Activated CD4-positive, alpha-beta T cell treated with anti-CD3 and anti-CD28 coated beads, Interleukin-2, amount 50 U/mL, for 4 hours (primary cell): ENCODE data around the gene EDAR.

Experiments
- DNase-seq, 2 experiments: peaks; one replicate each; pipeline ENCODE4 v3.0.0-alpha.2; 2020

The EDAR gene

GRCh38 chr2:108923019-108923700 lies 65.9 kb downstream of the EDAR start:
- DNase-seq: no peak

GRCh38 chr2:108922141-108922915 lies 66.7 kb downstream of the EDAR start:
- no peak for DNase-seq

DNA sequence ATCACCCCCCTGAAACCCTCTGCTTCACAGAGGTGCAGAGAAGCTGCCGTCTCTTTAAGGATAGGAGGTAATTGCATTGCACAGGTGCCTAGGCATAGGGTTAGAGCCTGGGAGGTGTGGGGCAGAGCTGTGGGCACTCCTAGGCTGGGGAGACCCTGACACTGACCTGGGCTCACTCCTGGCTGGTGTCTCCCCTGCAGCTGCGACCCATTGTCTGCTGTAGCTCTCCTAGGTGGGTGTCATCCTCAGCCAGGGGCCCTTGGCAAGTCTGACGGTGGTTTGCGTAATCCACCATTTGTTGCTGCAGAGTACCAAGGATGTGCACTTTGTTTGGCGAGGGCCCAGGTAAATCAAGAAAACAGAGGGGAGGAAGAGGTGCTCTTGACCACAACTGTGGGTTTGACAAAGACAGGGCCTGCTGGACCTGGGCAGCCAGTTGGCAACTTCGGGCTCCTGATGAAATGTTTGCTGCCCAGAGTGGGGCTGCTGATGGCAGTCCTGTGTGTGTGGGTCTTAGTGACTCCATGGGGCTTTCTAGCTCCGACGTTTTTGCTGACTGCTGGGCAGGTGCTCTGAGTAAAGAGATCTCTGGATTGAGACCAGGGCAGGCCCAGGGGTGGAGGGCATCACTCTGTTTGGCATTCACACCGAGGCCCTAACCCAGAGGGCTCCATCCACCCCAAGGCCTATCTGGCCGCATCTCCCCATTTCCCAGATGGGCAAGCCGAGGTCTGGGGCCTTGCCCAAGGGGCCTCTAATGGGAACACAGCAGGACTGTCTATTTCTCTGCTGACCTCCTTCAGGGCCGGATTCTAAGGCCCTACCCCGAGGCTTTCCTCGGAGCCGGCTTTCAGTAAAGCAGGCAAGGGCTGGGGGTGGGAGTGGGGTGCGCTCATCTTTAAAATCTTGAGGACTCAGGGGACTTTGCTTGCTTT lies 67.7 kb downstream of the EDAR start:
- DNase-seq: no peak

GRCh38 chr2:108920686-108921085 lies 68.3 kb downstream of the EDAR start:
- no peak for DNase-seq

- DNase-seq: no peak
Observed at GRCh38 chr2:108919571-108920373, 69.2 kb downstream of the EDAR start.

- no peak for DNase-seq
Observed at GRCh38 chr2:108918941-108919341, 70.1 kb downstream of the EDAR start.

- no peak for DNase-seq
Observed at GRCh38 chr2:108918156-108918874, 70.7 kb downstream of the EDAR start.

- no peak for DNase-seq
Observed at GRCh38 chr2:108917526-108917925, 71.5 kb downstream of the EDAR start.

- DNase-seq: no peak
Observed at GRCh38 chr2:108916796-108917421, 72.1 kb downstream of the EDAR start.

- no peak for DNase-seq
Observed at GRCh38 chr2:108916122-108916795, 72.8 kb downstream of the EDAR start.

GRCh38 chr2:108912629-108912902 lies 76.5 kb downstream of the EDAR start:
- DNase-seq: no peak

GRCh38 chr2:108911807-108912628 lies 77.0 kb downstream of the EDAR start:
- DNase-seq: no peak

DNA sequence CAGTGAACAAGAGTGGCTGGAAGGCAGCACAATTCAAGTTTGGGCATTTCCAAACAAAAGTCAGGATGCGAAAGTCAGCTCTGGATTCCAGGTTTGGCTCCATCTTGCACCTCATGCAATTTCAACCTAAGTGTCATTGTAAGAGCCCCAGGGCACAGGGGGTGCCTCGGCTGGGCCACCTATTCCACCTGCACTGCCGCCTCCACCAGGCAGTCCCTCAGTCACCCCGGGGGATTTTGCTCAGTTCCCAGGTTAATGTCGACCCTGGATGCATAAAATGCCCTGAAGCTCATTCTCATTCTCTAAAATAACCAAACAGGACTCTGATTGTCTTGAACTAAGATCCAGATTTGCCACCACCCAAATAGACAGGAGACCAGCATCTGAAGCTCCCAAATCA lies 77.6 kb downstream of the EDAR start:
- DNase-seq: no peak

DNA sequence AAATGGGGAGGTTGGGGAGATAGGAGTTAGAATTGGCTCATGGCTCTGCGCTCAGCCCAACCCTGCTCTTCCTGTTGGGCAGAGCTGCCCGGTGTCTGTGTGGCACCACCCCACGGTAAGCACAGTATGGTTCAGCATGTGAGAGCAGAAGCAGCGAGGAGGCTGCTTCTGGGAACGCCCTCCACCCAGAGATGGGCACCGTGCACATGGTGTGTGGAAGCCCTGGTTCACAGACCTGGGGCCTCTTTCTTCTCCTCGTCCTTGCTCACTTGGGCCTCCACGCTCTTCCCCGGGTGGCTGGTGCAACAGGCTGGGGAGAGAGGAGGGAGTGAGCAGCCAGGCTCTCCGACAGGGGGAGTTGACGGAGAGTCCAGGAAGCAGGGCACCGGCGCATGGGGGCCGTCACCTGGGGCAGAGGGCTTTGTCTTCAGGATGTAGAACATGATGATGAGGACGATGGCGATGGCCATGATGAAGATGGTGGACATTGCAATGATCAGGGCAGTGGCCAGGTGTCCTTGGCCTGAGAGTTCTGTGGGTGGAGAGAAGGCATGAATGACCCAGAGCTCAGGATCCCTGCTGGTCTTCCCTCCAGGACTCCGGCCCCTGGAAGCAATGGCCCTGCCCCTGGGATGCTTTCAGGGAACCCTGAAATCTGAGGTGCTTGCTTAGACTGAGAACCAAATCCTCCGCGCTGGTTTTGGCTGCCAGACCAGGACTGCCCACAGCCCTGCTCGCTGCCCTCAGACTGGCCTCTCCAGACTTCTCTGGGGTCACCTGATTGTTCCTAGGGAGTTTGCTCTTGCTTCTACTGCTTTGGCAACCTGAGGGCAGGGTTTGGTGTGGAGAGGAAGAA lies 78.3 kb downstream of the EDAR start:
- DNase-seq: no peak

DNA sequence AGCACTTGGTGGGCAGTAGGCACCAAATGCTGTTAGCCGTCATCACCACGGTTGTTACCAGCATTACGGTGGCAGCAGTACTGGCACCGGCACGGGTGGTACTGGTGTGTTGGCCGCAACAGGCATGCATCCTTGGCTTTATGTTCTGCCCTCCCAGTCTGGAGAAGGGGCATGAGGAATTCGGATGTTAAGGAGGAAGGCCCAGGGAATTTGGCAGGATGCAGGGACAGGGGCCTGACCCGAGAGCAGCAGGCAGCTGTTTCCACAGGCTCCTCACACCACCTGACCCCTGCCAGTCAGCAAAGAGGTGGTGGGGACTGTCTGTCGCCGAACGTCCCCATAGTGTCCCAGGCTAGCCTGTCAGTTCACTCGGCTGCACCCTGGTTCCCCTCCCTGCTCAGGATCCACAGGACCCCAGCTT lies 79.0 kb downstream of the EDAR start:
- DNase-seq: no peak

DNA sequence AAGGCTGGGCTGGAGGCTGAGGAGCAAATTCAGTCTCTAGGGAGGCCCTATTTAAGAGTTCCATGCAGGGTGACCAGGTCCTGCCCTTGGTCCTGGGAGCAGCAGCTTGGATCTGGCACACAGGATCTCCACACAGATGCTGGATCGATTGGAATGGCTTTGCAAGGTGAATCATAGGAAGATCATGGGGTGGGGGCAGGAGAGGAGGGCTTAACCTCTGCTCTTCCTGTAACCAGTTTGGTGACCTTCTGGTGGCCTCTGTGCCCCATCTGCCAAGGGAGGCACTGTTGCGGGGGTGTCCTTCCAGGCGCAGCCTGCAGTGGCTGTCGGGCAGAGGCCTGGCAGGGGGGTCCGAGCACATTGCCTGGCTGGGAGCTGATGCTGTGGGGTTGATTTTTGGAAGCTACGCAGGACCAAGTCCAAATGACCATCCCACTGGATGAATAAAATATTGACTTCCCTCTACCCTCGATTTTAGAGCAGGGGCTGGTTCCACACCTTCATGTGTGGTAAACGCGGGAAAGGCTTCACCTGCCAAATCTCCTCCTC lies 79.7 kb downstream of the EDAR start:
- no peak for DNase-seq

- no peak for DNase-seq
Observed at GRCh38 chr2:108908713-108909070, 80.3 kb downstream of the EDAR start.

DNA sequence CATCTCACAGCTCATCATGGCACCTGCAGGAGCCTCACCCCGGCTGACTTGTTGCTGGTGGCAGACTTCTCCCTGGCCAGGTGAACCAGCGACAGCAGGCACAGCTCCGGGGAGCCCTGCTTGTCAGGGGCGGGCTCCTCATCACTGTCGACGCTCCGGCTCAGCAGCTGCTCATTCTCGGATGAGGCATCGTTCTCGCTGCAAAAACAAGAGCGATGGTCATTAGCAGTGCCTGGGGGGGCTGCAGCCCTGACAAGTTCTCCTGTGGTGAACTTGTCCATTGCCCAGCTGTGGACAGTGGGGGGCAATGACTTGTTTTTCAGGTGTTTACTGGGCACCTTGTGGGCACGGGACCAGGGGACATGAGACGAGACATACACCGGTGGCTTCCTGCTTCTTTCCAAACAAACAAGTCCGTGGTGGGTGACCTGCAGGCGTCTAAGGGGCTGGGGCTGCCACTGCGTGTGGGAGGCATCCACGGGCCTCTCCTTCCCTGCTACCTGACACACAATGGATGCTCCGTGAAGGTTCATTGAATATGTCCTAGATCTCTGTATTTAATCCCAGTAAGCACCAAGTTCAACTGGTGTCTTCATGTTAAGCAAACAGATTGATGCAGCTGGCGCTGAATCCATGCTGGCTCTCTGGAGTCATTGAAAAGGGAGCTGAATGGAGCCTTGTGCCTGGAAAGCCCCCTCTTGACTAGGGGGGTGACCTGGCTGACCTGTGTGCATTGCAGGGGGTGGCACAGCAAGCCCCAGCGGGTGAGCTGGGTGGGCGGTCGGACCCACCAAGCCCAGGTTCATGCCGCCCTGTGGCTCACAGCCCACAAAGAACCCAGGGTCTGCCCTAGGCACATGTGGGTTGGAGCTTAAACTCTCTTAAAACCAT lies 81.0 kb downstream of the EDAR start:
- DNase-seq: no peak
